Activated gamma-delta T cell (primary cell): ENCODE results near the gene AP3S2.
"Not testable (repeated sequence)": the region's sequence is repeated elsewhere in the genome, so short reads cannot be mapped to it uniquely, and the experiment has no call there.

ENCODE experiments used
- DNase-seq: peaks from one replicate; lab custom pipeline; 2025; lab: John Stamatoyannopoulos, UW

Gene AP3S2

DNA sequence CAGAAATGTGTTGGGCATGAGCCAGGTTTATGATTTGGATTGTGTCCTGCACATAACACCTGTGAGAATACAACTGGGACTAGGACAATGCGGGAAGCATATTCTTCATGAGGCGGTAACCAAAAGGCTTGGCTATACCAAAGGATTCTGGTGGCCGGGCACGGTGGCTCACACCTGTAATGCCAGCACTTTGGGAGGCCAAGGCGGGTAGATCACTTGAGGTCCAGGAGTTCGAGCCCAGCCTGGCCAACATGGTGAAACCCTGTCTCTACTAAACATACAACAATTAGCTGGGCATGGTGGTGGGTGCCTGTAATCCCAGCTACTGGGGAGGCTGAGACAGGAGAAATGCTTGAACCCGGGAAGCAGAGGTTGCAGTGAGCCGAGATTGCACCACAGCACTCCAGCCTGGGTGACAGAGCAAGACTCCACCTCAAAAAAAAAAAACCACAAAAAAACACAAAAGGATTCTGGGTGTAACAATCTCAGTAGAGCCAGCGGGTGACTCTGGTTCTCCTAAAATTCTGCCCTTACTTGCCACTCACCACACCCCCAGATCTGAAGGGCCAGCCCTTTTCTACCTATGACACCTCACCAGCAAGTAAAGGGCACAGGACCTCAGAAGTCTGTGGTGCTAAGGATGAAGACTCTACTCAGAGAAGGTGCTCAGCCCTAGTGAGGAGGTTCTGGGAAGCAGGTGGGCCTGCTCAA is 59.2 kb downstream of the AP3S2 start:
- DNase-seq = not testable (repeated sequence)

- DNase-seq = no peak
Observed at GRCh38 chr15:89833966-89834365, 59.8 kb downstream of the AP3S2 start.

- no peak for DNase-seq
Observed at GRCh38 chr15:89830639-89831038, 63.2 kb downstream of the AP3S2 start.

DNA sequence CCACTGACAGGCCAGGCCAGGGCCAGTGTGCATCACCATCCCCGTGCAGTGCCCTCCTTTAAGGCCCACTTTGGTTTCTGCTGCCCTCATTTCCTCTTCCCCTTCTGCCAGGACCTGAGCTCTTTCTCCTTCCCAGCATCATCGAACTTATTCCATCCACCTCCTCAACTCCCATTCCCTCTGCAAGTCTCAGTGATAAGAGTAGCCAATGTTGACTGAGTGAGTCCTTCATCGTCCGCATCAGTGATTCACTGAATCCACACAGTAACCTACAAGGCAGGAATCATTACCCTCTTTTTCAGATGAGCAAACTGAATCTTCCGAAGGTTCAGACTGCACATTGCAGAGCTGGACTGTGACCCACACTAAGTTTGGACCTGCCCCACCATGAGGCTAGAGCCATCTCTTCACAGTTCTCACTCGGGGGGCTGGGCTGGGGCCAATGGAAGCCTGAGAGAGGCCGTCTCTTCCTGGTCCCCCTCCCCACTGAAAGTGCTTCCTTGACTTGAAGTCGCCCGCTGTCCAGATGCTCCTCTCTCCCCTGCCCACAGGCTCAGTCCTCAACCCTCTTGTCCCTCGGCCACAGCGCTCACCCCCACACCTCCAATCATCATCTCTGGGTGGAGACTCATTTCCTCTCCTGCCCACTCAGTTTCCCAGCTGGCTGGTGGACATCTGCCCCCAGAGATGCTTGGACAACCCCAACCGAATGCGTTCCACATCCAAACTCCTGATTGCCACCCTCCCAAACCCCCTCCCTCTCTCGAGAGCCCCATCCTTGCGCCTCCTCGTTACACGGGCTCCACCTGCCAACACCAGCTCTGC is 64.0 kb downstream of the AP3S2 start:
- DNase-seq = no peak

GRCh38 chr15:89829161-89829560 is 64.6 kb downstream of the AP3S2 start:
- no peak for DNase-seq

GRCh38 chr15:89828281-89829145 is 65.3 kb downstream of the AP3S2 start:
- DNase-seq = no peak

- no peak for DNase-seq
Observed at GRCh38 chr15:89827829-89828228, 66.0 kb downstream of the AP3S2 start.

GRCh38 chr15:89826671-89827655 is 66.8 kb downstream of the AP3S2 start:
- no peak for DNase-seq

DNA sequence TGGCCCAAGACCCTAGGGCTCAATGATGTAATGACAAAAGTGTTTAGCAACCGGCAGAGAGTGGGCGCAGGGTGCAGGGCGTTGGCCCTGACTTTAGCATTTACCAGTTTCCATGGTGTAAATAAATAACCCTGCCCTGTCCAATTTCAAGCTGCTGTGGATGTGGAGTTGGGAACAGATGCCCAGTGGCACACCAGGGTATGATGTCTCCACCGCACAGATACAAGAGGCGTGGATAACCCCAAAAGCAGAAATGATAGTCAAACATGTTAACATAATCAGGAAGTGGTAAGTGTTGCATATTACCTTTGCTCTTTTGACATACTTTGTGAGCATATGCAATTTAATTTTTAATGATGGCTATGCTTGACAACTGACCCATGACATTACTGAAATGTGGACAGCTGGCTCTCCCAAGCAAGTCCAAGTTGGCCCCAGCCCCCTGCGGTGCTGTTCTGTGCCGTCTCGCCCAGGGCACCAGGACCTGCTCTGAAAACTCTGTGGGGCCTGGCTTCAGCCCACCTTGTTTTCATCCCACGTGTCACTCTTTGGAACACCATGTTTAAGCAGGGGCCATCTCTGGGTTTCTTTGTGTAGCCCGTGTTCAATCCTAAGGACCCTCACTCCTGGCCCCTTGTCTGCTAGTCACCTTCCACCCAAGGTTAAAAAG is 68.4 kb downstream of the AP3S2 start:
- no peak for DNase-seq

DNA sequence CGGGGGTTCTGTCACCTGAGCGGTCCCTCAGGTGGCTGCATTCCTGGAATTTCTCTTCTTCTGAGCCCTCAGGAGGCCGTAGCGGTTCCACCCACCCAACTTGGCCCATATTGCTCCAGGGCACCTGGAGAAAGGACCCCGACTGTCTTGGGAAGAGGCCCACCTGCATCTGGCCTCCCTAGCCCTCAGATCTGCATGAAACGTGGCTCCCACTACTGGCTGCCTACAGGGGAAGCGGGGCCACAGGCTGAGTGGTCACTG is 69.3 kb downstream of the AP3S2 start:
- no peak for DNase-seq

GRCh38 chr15:89823836-89824606 is 69.8 kb downstream of the AP3S2 start:
- no peak for DNase-seq

GRCh38 chr15:89822951-89823711 is 70.7 kb downstream of the AP3S2 start:
- DNase-seq = no peak

- no peak for DNase-seq
Observed at GRCh38 chr15:89822611-89822950, 71.2 kb downstream of the AP3S2 start.

DNA sequence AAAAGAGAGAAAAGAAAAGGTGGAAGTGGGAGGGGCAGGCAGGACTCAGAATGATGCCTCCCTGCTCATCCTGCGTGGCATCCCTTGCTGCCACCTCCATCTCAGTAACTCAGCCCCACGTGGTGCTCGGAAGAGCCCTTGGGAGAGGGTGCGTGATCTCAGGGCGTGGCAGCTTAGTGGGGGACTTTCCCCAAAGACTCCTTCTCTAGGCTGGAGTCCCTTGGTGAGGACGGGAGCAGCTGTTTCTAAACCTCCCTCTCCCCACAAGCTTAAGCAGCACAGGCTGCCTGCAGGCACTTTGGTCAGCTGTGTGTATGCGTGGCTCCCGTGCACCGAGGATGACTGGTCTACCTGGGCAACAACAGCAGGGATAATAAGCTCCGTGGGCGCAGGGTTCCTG is 71.8 kb downstream of the AP3S2 start:
- DNase-seq = no peak

DNA sequence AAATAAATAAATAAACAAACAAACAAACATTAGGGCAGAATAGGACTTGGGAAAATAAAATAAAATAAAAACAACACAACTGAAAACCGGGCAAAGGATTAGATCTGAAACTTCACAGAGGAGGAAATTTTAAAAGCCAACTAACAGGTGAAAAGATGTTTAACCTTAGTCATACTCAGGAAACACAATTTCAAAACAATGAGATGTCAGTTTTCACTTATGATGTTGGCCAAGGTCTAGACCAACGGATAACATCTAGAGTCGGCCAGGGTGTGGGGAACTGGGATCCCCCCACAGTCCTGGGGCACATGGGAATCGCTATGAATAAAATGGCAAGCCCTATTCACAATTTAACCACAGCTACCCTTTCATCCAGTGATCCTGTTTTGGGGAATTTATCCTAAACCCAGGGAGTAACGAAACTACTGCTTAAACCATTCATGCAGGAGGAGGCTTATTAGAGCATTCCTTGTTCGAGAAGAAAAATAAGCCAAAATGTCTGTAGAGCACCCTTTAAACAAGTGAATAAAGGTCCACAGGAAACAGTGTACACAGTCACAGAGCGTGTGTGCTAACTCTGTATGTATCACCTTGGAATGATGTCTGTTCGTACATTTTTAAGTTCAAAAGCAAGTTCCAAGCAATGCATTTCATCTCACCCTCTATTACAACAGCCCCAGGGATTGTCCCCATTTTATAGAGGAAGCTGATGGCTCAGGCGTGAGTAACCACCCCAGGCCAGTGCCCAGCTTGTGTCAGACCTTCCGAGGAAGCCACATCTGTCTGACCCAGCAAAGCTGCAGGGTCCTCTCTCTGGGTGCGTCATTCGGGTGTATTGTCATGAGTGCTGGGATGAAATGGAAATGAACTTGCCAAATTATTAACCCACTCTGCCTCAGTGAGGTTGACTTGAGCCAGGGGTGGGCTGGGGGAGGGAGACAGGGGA is 72.9 kb downstream of the AP3S2 start:
- DNase-seq = no peak

- DNase-seq = no peak
Observed at GRCh38 chr15:89818287-89818686, 75.5 kb downstream of the AP3S2 start.

- no peak for DNase-seq
Observed at GRCh38 chr15:89817701-89818280, 76.0 kb downstream of the AP3S2 start.

- DNase-seq = no peak
Observed at GRCh38 chr15:89815769-89816168, 78.0 kb downstream of the AP3S2 start.
